GM12878 (cell line): ENCODE data around the gene FOXO1.

Experiments
- CTCF ChIP-seq, 3 experiments: IDR thresholded peaks in 2 of 3; conservative IDR thresholded peaks in 1 of 3; 2 replicates each; pipeline ENCODE4 v1.5.1; 2011; ENCODE audit warnings: low read depth in 3 of 3, low read length in 3 of 3, mild to moderate bottlenecking in 3 of 3, control low read depth in 2 of 3, moderate library complexity in 2 of 3, inconsistent platforms in 1 of 3, mixed read lengths in 1 of 3; ENCODE audit not compliant: control insufficient read depth in 2 of 3, insufficient read depth in 1 of 3; ENCODE audit errors: extremely low read depth in 1 of 3
- EZH2 ChIP-seq: IDR thresholded peaks from 2 replicates; pipeline ENCODE4 v1.6.1; 2012; ENCODE audit warnings: low read depth, mild to moderate bottlenecking, control low read depth, inconsistent platforms, low read length, borderline replicate concordance; ENCODE audit not compliant: control insufficient read depth
- FOXM1 ChIP-seq: IDR thresholded peaks from 2 replicates; pipeline ENCODE4 v1.6.1; 2012; ENCODE audit warnings: low read depth, mild to moderate bottlenecking, inconsistent platforms, low read length, moderate library complexity
- MYC ChIP-seq: IDR thresholded peaks from 2 replicates; pipeline ENCODE4 v1.6.1; 2011; ENCODE audit warnings: mild to moderate bottlenecking, low read length, moderate library complexity, inconsistent platforms; ENCODE audit not compliant: insufficient read depth, insufficient replicate concordance, insufficient read length, severe bottlenecking
- POLR2A ChIP-seq: IDR thresholded peaks from 2 replicates; pipeline ENCODE4 v1.6.1; 2011; ENCODE audit warnings: low read depth, mild to moderate bottlenecking, low read length
- POLR2AphosphoS5 ChIP-seq: IDR thresholded peaks from 2 replicates; pipeline ENCODE4 v1.6.1; 2011; ENCODE audit warnings: mild to moderate bottlenecking, low read length, inconsistent platforms
- REST ChIP-seq: IDR thresholded peaks from 2 replicates; pipeline ENCODE4 v1.6.1; 2012; ENCODE audit warnings: mild to moderate bottlenecking, low read depth, low read length
- SMC3 ChIP-seq: IDR thresholded peaks from 2 replicates; pipeline ENCODE4 v1.6.1; 2011; ENCODE audit warnings: low read length, improper control_type of control experiment, borderline replicate concordance
- TF ChIP-seq, protein P1 (sequence below): IDR thresholded peaks from 2 replicates; pipeline ENCODE4 v1.6.1; 2012; ENCODE audit warnings: improper control_type of control experiment, low read depth, low read length; ENCODE audit not compliant: insufficient replicate concordance

- TF ChIP-seq SMC3 (no peak), MYC (no peak), EZH2 (no peak), FOXM1 (no peak), POLR2A (no peak), CTCF (IDR thresholded peaks at IDR 0.05 in 2 of 3, conservative IDR thresholded peaks at IDR 0.05 in 1 of 3; ENCODE audit: control insufficient read depth in 2 of 3, extremely low read depth in 1 of 3, insufficient read depth in 1 of 3, low read depth in 3 of 3, low read length in 3 of 3) (no peak), REST (no peak), POLR2AphosphoS5 (no peak)
- TF ChIP-seq, protein P1, sequence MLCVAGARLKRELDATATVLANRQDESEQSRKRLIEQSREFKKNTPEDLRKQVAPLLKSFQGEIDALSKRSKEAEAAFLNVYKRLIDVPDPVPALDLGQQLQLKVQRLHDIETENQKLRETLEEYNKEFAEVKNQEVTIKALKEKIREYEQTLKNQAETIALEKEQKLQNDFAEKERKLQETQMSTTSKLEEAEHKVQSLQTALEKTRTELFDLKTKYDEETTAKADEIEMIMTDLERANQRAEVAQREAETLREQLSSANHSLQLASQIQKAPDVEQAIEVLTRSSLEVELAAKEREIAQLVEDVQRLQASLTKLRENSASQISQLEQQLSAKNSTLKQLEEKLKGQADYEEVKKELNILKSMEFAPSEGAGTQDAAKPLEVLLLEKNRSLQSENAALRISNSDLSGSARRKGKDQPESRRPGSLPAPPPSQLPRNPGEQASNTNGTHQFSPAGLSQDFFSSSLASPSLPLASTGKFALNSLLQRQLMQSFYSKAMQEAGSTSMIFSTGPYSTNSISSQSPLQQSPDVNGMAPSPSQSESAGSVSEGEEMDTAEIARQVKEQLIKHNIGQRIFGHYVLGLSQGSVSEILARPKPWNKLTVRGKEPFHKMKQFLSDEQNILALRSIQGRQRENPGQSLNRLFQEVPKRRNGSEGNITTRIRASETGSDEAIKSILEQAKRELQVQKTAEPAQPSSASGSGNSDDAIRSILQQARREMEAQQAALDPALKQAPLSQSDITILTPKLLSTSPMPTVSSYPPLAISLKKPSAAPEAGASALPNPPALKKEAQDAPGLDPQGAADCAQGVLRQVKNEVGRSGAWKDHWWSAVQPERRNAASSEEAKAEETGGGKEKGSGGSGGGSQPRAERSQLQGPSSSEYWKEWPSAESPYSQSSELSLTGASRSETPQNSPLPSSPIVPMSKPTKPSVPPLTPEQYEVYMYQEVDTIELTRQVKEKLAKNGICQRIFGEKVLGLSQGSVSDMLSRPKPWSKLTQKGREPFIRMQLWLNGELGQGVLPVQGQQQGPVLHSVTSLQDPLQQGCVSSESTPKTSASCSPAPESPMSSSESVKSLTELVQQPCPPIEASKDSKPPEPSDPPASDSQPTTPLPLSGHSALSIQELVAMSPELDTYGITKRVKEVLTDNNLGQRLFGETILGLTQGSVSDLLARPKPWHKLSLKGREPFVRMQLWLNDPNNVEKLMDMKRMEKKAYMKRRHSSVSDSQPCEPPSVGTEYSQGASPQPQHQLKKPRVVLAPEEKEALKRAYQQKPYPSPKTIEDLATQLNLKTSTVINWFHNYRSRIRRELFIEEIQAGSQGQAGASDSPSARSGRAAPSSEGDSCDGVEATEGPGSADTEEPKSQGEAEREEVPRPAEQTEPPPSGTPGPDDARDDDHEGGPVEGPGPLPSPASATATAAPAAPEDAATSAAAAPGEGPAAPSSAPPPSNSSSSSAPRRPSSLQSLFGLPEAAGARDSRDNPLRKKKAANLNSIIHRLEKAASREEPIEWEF, result no peak
Observed at GRCh38 chr13:40533072-40533471, 133.4 kb downstream of the FOXO1 start.
